NCI-H345 treated with DMSO at 0.1 percent for 48 hours (cell line): ENCODE measurements around the gene SLC2A5.
"Not testable (repeated sequence)": the region's sequence is repeated elsewhere in the genome, so short reads cannot be mapped to it uniquely, and the experiment has no call there.

ENCODE experiments used
- DNase-seq: peaks from one replicate; lab custom pipeline; 2025; ENCODE audit not compliant: unreplicated experiment; lab: John Stamatoyannopoulos, UW

Gene SLC2A5, protein sequence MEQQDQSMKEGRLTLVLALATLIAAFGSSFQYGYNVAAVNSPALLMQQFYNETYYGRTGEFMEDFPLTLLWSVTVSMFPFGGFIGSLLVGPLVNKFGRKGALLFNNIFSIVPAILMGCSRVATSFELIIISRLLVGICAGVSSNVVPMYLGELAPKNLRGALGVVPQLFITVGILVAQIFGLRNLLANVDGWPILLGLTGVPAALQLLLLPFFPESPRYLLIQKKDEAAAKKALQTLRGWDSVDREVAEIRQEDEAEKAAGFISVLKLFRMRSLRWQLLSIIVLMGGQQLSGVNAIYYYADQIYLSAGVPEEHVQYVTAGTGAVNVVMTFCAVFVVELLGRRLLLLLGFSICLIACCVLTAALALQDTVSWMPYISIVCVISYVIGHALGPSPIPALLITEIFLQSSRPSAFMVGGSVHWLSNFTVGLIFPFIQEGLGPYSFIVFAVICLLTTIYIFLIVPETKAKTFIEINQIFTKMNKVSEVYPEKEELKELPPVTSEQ

DNA sequence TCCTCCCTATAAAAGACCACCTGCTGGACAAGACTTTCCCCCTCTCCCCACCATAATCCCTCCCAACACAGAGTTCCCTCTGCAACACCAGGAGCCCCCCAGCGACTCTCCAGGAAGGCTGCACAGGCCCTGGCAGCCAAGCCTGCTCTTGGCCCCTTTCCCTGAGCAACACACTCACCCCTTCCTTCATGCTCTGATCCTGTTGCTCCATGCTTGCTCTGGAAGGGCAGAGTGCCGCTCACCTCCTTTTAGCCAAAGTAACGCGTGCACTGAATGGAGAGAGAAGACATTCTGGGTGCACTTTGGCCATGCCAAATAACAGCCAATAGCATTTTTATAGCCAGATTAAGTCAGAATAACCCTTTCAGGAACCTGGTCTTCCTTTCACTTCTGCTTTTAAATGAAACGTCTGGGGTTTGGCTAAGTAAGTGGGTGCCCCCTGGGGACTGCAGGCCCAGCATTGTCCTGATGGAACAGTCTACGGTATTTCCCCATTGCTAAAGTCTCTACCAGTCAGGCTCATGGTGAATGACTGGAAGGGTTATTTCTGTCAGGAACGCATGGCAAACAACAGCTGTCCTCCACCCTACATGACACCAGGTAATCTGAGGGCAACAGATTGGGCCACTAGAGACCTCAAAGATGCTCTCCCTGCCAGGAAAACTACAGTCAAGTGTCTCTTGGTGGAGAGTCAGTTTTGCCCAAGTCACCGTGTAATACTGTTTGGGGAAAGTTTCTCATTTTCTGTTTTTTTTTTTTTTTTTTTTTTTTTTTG lies at the start of gene SLC2A5:
Gene SLC2A5 (minus strand): TSS at position 310 of the 775 bp plus-strand sequence. CDS start 99 bp downstream, at position 211.
- DNase-seq, result no peak

DNA sequence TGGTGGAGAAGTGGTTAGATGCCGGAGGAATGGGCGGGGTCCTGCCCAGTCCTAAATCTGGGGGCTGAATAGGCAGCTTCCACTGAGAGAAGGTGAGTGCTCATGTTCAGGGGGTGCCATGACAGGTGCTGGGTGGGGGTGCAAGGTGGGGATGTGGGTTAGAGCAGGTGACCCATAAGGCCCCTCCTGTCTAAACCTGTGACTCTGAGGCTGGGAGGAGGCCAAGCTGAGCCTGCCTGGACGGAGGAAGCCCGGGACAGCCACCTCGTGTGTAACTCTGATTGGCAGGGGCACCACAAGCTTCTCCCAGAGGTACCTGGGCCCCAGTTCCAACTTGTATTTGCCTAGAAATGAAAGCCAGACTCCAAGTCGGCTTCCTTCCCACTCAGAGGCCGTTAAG lies 48.8 kb upstream of the SLC2A5 start:
- no peak for DNase-seq

DNA sequence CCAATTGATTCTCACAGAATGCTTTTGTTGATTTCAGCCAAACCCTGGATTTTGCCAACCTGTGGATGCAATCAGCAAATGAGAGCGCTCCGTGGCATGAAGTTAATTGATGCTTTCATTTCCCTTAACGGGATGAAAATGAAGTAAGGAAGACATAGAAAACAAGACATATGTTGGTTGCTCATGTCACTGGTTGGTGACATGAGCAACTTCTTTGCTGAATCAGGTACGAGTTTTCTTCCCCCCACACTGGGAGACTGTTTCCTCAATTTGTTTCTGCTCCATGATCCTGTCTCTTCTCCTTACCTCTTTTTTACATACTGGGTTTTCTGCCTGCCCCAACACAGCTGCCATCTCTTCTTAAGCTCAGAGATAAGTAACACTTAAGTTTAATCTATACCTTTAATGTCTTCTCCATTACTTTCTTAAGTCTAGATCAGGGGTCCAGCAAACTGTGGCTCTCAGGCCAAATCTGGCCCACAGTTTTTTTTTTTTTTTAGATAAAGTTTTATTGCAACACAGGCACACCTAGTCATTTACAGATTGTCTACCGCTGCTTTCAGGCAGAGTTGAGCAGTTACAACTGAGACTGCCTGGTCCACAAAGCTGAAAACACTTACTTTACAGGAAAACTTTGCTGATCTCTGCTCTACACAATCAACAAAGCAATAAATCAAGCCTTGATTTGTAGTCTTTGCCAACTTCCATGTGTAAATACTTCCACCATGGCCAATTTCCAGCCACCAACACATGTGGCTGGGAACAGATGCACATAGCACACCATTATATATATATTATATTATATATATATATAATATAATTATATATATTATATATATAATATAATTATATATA lies 46.1 kb upstream of the SLC2A5 start:
- no peak for DNase-seq

DNA sequence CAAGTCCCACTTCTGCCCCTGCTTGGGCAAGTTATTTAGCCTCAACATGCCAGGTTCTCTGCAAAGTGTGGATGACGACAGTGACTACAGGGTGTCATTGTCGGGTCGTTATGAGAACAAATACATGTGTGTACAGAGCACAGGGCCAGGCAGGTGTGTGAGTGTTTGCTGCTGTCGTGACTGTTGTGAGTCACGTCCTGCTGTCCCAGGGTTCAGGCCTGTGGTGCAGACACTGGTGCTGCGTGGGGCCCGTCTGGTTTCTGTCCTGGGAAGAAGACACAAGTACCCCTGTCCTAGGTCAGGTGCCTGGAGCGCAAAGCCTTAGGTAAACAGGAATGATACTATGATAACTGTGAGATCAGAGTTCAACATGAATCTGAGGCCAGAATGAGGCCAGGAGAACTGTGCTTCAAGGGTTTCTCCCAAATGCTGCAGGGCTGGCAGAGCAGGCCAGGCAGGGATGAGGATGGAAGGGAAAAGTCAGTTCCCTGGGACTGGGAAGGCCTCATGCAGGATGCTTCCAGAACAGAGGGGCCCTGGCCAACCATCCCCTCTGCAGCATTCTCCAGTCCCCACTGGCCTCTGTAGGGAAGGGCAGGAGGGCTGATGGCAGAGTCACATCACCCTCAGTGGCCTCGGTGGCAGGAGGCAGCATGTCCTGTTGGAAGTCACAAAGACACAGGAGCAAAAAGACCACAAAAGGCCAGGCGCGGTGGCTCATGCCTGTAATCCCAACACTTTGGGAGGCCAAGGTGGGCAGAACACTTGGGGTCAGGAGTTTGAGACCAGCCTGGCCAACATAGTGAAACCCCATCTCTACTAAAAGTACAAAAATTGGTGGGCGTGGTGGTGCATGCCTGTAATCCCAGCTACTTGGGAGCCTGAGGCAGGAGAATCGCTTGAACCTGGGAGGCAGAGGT lies 43.8 kb upstream of the SLC2A5 start:
- peak; percentile 37 for DNase-seq

DNA sequence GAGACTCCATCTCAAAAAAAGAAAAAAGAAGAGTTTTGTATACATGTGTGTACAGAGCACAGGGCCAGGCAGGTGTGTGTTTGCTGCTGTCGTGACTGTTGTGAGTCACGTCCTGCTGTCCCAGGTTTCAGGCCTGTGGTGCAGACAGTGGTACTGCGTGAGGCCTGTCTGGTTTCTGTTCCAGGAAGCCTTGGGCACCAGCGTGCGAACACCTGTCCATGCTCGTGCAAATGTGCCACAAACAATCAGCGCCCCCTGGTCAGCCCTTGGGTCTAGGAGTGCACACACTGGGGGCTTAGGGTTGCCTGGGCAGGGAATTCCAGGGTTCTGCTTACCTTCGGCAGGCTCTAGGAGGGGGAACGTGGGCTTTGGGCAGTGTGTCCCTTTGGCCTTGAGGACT lies 42.5 kb upstream of the SLC2A5 start:
- DNase-seq, result no peak

DNA sequence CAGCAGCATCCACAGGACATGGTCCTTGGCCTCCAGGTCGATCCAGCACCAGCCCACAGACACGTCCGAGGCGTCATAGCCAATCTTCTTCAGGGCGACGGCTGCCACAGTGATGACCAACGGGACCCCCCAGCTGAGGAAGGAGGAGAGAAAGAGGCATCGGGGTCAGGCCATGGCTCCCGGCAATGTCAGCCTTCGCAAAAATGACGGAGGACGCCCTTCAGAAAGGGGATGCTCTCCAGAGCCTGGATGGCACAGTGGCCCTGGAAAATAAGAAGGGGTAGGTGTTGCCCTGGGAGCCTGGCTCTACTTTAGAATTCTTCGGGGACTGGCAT lies 41.9 kb upstream of the SLC2A5 start:
- no peak for DNase-seq

DNA sequence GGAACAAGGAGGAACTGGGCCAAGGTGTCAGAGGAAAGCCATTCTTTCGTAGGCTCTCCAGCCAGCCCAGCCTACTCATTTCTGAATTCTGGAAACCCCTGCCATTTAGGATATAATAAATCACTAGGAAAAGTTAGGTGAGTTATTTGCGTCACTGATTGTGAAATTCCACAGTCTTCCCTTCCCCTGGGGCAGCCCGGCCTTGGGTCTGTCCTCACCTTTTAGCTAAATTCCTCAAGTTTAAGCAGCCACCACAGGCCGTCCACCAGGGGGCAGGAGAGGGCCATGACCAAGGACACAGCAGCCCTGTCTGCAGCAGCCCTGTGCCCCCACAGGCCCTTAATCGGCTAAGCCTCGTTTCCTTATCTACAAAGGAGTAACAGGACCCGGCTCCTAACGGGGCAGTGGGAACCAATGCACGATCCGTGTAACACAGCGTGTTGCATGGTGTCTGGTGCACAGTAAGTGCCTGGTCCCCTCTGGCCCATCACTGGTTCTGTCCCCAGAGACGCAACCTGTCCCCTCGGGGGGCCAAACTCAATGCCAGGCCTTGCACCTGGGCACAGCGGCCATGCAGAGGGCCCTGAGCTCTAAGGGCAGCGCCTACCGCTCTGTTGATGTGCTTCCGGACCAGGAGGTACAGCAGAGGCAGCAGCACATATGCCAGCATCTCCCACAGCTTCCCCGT lies 41.4 kb upstream of the SLC2A5 start:
- peak; percentile 41 for DNase-seq

DNA sequence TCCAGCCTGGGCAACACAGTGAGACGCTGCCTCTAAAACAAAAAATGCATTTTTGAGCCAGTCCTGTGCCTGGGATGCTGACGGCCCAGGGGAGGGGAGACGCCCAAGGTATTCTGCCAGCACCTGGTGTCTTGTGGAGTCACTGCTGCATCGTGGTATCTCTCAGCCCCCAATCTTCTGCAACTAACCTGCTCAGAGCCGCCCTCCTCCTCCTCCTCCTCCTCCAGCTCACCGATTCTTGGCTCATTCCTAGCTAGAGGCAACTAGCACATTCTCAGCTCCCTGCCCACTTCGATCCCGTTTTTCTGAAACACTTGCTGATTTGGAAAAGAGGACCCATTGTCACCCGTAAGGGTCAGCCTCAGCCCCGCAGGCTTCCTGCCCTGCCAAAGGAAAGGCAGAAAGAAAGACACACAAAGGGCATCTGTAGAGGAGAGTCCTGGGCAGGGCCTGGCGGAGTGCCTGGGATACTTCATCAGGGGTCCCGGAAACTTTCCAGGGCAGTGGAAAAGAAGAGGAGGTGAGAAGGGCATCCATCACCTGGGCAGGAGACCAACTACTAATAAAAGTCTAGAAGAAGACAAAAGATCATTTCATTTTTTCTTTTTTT lies 38.7 kb upstream of the SLC2A5 start:
- no peak for DNase-seq

DNA sequence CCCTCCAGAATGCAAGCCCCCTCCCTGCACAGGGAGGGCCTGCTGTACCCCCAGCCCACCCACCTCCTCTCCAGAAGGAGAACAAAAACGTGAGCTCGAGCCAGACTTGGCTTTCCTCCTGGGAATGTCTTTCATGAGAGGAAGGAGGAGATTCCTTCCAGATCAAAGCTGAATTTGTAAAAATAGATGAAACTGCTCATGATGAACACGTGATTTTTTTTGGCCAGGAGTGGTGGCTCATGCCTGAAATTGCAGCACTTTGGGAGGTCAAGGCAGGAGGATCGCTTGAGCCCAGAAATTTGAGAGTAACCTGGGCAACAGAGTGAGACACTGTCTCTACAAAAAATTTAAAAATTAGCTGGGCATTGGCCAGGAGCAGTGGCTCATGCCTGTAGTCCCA lies 37.7 kb upstream of the SLC2A5 start:
- no peak for DNase-seq

DNA sequence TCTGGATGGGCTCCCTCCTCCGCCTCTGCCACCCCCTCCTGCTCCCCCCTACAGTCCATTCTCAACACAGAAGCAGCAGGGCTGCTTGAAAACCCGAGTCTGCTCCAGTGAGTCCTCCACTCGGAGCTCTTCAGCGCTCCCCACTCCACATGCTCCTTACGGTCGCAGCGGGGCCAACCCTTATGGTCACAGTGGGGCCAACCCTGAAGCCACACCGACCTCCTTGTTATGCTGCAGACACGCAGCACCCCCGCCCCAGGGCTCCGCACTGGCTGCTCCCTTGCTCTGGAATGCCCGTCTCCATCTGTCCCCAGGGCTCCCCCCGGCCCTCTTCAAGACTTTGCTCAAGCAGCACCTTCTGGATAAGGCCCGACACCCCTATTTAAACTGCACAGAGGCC lies 36.9 kb upstream of the SLC2A5 start:
- DNase-seq, result no peak

DNA sequence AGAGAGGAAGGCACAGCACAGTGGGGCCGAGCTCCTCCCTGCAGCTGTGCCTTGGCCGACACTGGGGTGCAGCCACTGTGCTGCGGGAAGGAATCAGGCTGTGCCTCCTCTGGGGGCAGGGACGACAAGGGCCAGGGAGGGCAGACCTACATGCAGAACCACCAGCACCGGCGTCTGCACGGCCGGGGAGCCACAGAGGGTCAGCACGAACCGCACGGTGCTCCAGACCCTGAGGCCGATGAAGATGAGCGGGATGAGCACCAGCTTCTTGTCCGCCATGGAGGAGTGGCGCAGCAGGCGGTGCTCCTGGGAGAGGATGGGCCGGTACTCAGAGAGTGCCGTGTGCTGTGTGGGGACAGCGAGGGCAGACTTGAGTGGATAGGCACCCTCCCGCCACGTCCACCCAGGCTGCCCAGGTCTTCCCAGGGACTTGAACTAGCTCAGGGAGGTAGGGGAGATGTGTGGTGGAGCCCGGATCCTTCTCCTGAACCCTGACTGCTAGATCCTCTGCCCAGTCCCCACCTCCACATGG lies 36.0 kb upstream of the SLC2A5 start:
- DNase-seq, result no peak

DNA sequence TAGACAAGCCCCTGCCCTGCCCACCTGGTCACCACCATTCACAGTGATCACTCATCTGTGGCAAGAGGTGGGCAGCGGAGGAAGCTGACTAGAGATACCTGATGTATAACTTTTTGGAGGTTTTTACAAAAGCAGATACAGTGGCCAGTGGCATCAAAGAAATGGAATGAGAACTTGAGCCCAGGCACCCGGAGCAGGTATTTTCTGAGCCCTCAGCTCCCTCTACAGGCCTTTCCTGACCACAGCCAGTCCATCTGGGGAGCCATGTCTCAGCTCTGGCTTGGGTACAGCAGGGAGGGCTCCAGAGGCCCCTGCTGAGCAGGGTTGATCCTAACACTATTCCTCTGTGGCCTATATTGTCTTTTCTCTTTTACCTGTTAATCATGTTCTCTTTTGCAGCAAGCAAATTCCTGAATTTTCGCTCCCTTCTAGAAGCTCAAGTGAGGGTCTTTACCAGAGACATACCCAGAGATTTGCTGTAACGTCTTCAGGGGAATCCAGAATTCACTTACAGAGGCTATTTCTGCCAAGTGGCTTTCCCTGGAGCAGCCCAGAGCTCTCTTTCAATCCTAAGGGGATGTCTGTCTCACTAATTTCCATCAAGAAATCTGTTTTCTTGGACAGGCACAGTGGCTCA lies 32.2 kb upstream of the SLC2A5 start:
- DNase-seq, result peak; percentile 5

DNA sequence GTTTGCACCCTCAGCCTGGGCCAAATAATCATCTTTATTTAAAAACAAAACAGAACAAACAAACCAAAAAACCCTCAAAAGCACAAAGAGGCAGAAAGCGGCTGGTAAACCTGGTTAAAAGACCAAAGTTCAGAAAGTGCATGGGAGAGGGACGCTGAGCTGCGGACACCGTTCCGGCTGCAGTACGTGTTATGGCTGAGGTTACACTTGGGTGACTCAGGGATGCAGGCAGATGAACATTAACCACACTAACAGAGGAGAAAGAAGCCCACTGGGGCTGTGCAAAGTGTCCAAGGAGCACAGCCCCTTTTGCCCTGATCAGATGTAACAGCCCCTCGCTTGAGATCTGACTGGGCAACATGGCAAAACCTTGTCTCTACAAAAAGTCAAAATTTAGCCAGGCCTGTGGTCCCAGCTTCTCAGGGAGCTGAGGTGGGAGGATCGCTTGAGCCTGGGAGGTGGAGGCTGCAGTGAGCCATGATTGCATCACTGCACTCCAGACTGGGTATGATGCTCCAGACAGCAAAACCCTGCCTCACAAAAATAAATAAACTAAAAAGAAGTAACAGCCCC lies 31.1 kb upstream of the SLC2A5 start:
- DNase-seq, result no peak

DNA sequence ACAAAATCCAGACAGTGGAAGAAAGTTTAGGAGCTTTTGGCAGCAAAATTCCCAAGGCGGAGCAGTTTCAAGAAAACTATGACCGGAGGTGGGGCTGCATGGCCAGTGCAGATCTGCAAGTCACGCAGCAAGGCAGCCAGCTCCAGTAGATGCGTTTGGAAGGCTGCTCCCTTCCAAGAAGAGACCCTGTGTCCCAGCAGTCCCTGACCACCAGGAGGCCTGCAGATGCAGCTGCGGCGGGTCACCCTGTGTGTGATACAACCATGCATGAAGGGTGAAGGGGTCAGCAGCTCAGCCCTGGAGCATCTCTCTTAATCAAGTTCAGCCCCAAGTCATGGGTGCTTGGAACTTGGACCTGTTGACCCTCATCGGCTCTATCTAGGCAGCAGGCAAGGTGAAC lies 30.1 kb upstream of the SLC2A5 start:
- no peak for DNase-seq

DNA sequence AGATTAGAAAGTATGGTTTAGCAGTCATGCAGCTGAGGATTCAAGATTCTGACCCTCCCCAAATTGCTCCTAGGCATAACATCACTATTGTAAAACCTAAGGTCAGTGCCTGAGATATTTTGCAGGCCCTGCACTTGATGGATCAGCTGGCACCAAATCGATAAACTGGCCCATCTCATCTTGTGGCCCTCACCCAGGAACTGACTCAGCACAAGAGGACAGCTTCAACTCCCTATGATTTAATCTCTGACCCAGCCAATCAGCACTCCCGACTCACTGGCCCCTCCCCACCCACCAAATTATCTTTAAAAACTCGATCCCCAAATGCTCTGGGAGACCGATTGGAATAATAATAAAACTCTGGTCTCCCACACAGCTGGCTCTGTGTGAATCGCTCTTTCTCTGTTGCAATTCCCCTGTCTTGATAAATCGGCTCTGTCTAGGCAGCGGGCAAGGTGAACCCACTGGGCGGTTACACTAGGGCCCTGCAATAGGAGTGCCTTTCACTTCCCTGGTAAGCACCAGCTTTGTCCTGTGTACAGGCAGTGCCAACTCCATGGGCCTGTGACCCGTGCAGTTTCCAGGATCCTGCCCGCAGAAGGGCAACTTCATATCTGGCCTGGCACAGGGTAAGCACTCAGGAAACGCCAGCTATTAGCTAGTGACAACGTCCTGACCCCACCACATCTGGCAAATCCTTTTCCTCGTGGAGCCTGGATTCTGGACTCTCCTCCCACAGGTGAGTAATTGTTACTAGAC lies 28.7 kb upstream of the SLC2A5 start:
- no peak for DNase-seq

DNA sequence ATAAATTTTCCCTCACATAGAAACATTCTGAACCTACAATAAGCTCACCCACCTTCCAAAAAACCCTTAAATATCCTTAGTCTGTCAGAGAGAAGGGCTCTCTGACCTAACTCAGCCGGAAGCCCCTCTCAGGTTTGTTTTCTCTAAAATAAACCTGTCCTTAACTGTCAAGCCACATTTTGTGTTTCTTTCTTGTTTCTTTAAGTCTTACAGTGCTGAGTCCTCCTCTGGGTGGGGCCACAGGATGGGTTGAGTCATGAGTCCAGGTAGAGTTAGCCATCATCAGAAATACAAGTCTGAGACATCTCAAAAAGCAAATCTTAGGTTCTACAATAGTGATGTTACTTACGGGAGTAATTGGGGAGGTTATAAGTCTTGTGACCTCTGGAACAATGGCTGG lies 26.4 kb upstream of the SLC2A5 start:
- no peak for DNase-seq

DNA sequence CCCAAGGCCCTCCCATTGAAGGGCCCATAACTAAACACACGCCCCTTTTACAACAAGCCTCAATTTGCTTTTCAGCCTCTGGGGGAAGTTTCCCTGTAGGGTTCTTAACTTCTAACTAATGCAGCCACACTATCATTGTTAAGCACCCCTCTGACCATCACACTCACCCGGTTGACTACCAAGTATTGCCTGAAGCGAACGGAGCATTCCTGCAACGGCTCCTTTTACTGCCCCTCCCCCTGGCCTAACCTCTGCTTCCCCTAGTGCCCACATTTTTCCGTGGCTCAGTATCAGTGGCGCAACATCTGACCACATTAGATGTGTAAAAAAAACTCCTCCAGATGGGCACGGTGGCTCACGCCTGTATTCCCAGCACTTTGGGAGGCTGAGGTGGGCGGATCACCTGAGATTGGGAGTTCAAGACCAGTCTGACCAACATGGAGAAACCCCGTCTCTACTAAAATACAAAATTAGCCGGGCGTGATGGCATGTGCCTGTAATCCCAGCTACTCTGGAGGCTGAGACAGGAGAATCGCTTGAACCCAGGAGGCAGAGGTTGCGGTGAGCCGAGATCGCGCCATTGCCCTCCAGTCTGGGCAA lies 24.7 kb upstream of the SLC2A5 start:
- DNase-seq, result not testable (repeated sequence)
